HG03354 (cell line): Measurements from ENCODE around the gene GLCCI1.
"Not testable (repeated sequence)": the region's sequence is repeated elsewhere in the genome, so short reads cannot be mapped to it uniquely, and the experiment has no call there.

Experiments used
- ATAC-seq: cut with Tn5 transposase; IDR thresholded peaks from one replicate; pipeline ENCODE4 v1.9.1; 2021; ENCODE audit warnings: mild to moderate bottlenecking; ENCODE audit not compliant: unreplicated experiment, poor library complexity, severe bottlenecking

Gene GLCCI1

GRCh38 chr7:8078418-8078817 lies 109.8 kb downstream of the GLCCI1 start:
- ATAC-seq: no peak

DNA sequence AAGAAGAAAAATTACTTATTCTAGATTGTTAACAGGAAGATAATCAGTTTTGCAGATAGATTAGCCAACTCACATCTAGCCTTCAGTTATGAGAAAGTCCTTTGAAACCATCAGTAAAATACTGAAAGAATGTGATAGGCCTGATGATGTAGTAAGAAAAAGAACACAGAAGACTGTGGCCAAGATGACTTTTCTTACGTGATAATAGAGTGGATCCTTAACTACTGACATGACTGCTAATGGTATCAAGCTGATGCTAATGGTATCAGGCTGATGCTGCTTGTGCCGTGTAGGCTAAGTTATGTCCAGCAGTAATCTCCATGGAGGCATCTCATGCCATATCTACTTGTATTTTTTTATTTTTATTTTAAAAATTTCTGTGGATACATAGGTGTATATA lies 114.2 kb downstream of the GLCCI1 start:
- ATAC-seq: no peak

GRCh38 chr7:8084836-8085235 lies 116.2 kb downstream of the GLCCI1 start:
- ATAC-seq: no peak

GRCh38 chr7:8085420-8085819 lies 116.8 kb downstream of the GLCCI1 start:
- ATAC-seq: no peak

GRCh38 chr7:8086239-8086638 lies 117.6 kb downstream of the GLCCI1 start:
- no peak for ATAC-seq

- no peak for ATAC-seq
Measured at GRCh38 chr7:8089036-8089780, 120.6 kb downstream of the GLCCI1 start.

GRCh38 chr7:8092140-8092539 lies 123.5 kb downstream of the GLCCI1 start:
- ATAC-seq: no peak

DNA sequence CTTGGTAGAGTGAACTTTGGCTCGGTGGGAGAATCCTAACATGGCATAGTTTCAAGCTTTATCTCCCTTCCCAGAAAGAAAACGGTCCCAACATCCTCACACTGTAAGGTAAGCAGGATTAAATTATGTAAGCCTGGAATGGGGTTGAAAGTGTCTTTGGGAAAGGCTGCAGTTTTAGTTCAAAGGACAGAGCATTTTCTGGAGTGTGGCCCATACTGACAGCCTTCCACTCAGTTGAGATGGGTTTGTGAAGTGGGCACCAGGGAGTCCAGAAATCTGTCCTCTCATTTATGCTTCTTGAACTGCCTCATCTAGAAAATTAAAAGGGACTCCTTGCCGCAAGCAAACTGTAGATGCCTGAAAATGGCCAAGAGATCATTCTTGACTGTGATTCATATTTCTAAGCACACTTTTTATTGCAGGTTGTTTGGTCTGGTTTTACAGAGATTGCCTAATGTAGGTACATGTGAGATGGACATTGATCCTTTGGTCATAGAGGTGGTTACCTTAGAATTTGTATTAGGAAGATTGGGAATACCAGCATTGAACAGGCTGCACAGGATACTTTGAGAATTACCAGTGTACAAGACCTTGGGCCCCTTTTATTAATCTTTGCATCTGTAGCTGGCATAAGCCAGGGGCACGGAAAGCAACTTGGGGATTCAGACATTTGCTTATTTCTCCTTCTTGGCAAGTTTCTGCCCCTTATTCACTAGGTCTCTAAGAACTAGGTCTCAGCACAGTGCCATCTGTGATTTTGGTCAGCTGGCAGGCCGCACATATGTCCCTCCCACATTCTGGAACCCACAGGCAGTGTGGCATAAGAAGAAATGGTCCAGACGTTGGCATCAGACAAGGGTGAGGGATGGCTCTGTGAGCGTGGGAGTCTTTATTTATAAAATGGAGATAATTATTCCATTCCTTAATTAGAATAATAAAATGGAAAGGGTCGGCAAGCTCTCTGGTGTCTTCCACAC lies 125.9 kb downstream of the GLCCI1 start:
- no peak for ATAC-seq

DNA sequence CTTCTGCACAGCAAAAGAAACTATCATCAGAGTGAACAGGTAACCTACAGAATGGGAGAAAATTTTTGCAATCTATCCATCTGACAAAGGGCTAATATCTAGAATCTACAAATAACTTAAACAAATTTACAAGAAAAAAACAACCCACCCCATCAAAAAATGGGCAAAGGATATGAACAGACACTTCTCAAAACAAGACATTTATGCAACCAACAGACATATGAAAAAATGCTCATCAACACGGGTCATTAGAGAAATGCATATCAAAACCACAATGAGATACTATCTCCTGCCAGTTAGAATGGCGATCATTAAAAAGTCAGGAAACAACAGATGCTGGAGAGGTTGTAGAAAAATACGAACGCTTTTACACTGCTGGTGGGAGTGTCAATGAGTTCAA lies 132.7 kb downstream of the GLCCI1 start:
- not testable (repeated sequence) for ATAC-seq

- no peak for ATAC-seq
Measured at GRCh38 chr7:8103282-8103681, 134.7 kb downstream of the GLCCI1 start.

DNA sequence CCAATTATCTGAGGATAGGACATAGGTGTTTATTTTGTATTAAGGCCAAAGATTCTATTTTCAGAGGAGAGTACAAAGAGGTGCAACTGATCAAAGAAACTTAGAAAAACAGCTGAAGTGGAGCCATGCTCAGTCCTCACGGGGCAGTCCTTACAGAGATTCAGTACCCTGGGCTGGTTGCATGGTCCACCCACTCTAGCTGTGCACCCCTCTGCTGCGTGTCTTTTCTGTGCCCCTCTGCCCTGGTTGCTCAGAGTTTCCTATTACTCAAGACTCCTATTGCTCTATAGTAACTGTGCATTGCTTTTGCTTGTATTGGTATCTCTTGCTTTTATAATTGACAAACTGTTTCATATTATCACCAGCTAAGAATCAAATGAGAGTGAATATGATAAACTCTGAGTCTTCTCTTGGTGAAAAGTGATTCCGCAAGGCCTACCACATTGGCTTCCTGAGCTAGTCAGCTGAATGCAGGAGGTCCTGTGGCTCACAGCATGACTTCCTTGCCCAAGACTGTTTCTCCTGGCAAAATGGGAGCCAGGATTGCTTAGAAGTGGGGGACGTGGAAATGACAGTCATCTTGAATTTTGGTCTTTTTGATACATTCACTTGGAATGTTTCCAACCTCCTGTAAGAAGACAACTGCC lies 137.0 kb downstream of the GLCCI1 start:
- no peak for ATAC-seq

GRCh38 chr7:8109196-8110022 lies 140.8 kb downstream of the GLCCI1 start:
- ATAC-seq: no peak

DNA sequence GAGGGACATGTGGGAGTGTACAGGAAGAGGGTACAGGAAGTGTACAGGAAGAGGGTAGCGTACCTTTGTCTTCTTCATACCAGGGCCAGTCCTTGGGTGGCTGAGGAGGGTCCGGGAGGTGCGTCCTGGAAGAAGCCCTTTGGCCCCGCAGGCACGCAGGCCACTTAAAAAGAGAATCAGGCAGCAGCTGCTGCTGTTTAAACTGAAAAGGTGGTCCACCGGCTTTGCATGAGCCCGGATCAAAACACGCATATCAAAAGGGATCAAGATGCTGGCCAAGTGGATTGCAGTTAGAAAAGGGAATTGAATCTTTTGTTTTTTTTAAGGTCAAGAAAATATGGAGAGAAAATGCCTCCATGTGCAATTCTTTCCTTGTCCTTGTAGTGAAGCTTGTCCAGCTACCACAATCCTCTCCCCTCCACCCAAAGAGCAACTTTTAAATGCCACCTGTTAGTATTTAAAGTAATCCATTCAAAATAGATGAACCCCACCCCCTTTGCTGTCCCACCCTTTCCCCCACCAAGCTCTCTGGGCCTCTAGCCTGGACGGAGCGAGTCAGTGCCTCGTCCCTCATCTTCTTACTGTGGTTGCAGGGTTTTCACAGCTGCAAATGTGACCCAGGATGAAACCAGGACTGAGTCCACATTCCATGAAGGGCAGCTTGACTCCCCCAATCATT lies 142.8 kb downstream of the GLCCI1 start:
- ATAC-seq: no peak

GRCh38 chr7:8112685-8113084 lies 144.1 kb downstream of the GLCCI1 start:
- ATAC-seq: no peak

- ATAC-seq: no peak
Measured at GRCh38 chr7:8113184-8113583, 144.6 kb downstream of the GLCCI1 start.

DNA sequence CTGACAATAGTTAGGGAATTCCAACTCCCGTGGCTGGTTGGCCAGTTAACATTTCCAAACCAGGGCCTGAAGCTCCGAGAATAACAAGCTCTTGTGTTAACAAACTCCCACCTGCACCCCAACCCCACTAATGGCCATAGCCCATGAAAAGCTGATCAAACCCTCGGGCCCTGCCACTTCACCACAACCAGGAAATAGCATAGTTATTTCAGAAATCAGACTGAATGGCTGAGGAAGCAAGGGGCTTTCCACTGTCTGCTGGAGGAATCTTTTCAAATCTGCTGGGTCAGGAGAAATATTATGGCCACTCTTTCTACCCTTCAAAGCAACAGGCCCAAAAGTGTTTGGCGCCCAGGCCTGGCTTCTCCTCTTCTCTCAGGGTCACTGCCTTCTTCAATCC lies 145.6 kb downstream of the GLCCI1 start:
- peak; percentile 38 for ATAC-seq

GRCh38 chr7:8115547-8116402 lies 147.2 kb downstream of the GLCCI1 start:
- ATAC-seq: peak; percentile 96

GRCh38 chr7:8117195-8117594 lies 148.6 kb downstream of the GLCCI1 start:
- no peak for ATAC-seq
